ENCODE data around the gene ZNF680. TPM values are rescaled to one million over a fixed set of nuclear protein-coding genes. Genes with fewer than 3 reads are reported as not detected.
A peak's percentile ranks its signal among the peaks of the same experiment; 100 is the strongest.

ZNF680 gene
- total RNA-seq, result 5.8 and 13.8 TPM in 2 replicates

DNA sequence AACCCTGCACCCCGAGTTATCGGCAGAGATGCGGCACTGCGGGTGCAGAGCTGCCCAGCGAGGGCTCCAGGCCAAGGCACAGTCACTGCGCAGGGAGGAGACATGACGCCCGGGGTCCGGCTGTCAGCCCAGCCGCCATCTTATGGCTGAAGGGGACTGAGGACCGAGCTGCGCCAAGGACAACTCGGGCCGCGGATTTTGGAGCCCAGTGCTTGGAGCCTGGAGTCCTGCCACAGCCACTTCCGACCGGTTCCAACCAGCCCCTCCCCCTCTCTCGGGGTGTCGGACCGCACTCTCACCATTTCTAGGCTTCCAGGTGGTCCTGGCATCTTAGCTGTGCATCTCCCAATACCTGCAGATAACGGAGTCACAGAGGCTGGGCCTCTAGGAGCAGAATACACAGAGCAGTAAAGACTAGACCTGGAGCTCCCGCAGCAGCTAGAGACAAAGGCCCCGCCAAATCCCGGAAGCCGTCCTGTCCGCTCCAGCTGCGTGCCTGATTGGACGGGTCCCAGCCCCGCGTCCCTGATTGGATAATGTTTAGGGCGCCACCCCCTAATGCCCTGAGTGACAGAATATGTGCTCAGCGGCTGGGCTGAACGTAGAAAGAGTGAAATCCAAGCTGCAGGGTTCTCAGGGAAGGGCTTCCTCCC is at the start of gene ZNF680:
TSS of gene ZNF680 (minus strand) at position 446 of the 653 bp plus-strand sequence. CDS start at position 329, 117 bp downstream.
- TF ChIP-seq, protein P1, sequence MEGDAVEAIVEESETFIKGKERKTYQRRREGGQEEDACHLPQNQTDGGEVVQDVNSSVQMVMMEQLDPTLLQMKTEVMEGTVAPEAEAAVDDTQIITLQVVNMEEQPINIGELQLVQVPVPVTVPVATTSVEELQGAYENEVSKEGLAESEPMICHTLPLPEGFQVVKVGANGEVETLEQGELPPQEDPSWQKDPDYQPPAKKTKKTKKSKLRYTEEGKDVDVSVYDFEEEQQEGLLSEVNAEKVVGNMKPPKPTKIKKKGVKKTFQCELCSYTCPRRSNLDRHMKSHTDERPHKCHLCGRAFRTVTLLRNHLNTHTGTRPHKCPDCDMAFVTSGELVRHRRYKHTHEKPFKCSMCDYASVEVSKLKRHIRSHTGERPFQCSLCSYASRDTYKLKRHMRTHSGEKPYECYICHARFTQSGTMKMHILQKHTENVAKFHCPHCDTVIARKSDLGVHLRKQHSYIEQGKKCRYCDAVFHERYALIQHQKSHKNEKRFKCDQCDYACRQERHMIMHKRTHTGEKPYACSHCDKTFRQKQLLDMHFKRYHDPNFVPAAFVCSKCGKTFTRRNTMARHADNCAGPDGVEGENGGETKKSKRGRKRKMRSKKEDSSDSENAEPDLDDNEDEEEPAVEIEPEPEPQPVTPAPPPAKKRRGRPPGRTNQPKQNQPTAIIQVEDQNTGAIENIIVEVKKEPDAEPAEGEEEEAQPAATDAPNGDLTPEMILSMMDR (IDR thresholded peaks at IDR 0.05; ENCODE audit: insufficient read depth, low read depth, low read length), result no peak
- DNase-seq (ENCODE audit: low read depth), result peak; percentile 95
- H3K4me3 ChIP-seq (ENCODE audit: low read depth, low read length), result peak within 1 kb of the TSS; percentile 88

DNA sequence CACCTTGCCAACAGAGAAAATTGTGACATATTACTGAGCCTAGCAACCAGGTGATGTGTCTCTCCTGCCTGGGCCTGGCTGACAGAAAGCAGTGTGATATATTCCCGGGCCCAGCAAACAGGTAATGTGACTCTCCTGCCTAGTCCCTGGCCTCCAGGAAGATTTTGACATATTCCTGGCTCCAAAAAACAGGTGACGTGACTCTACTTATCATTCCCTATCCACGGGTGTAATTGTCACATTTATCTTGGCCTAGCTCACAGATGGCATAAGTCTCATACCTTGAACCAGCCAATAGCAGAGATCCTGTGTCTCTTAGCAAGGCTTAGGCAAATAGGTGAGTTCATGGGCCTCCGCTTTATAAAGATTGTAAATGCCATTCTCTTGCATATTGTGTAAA is 49.6 kb upstream of the ZNF680 start:
- TF ChIP-seq, protein P1 (IDR thresholded peaks at IDR 0.05; ENCODE audit: insufficient read depth, low read depth, low read length), result no peak
- DNase-seq (ENCODE audit: low read depth), result no peak
- no peak overlapping the region for H3K4me3 ChIP-seq (ENCODE audit: low read depth, low read length)

DNA sequence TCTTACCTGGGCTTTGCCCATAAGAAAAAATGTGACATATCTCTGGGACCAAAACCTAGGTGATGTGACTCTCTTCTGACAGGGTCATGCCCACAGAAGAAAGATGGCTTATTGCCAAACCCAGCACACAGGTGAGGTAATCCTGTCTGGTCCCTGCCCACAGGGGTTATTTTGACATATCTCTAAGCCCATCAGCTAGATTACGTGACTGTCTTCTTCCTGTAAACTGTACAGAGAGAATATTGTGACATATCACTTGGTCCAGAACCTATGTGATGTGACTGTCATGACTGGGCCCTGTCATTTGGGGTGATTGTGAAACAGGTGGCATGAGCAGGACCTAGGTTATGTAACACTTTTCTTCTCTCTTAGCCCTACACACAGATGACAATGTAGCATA is 48.8 kb upstream of the ZNF680 start:
- TF ChIP-seq, protein P1 (IDR thresholded peaks at IDR 0.05; ENCODE audit: insufficient read depth, low read depth, low read length), result no peak
- no peak overlapping the region for H3K4me3 ChIP-seq (ENCODE audit: low read depth, low read length)
- DNase-seq (ENCODE audit: low read depth), result no peak

DNA sequence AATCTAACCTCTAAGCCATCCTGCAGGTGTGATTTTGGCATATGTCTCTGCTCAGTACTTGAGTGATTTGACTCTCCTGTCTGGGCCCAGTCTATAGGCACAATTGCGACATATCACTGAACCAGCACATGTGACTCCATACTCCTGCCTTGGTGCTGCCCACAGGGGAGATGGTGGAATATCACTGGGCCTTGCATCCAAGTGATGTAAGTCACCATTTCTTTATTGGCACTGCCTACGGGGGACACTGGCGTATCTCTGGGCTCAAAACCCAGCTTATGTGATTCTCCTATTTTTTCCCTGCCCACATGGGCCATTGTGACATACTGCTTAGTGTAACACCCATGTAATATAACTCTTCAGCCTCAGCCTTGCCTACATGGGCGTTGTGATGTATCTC is 48.1 kb upstream of the ZNF680 start:
- no peak overlapping the region for H3K4me3 ChIP-seq (ENCODE audit: low read depth, low read length)
- TF ChIP-seq, protein P1 (IDR thresholded peaks at IDR 0.05; ENCODE audit: insufficient read depth, low read depth, low read length), result no peak
- DNase-seq (ENCODE audit: low read depth), result no peak

DNA sequence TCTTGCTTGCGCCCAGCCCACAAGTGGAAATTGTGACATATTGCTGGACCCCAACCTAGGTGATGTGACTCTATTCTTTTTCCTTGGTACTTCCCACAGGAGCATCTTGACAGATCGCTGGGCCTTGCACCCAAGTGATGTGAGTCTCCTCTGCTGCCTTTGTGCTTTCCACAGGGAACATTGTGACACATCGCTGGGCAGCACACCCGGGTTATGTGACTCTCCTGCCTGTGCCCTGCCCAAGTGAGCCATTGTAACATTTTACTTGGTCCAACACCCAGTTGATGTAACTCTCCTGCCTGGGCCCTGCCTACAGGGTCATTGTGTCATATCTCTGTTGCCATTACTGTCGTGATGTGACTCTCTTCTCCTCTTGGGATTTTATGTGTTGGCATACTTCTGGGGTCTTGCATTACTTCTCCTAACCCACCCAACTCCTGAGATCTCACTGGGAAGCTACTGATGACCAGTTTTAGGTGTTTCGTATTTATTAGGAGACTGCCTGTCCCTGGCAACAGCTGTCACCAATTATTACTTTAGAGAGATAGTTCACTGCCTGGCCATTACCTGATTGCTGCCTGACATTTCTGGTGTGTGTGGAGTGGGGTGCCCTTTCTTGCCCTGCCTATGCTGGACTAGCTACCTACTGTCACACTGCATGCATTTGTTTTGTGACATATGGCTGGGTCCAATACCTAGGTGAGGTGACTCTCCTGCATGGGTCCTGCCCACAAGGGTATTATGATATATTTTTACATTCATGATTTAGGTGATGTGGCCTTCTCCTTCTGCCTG is 45.4 kb upstream of the ZNF680 start:
- TF ChIP-seq, protein P1 (IDR thresholded peaks at IDR 0.05; ENCODE audit: insufficient read depth, low read depth, low read length), result no peak
- DNase-seq (ENCODE audit: low read depth), result no peak
- no peak overlapping the region for H3K4me3 ChIP-seq (ENCODE audit: low read depth, low read length)

DNA sequence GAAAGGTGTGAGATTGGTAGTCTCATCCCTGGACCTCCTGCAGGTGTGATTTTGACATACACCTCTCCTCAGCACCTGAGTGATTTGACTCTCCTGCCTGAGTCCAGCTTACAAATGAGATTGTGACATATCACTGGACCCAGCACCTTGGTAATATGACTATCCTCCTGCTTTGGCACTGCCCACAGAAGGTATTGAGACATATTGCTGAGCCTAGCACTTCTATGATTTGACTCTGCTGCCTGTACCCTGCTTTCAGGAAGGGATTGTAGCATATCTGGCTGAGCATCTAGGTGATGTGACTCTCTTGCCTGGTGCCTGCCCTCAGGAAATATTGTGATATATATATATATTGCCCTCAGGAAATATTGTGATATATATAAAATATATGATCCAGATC is 43.5 kb upstream of the ZNF680 start:
- H3K4me3 ChIP-seq (ENCODE audit: low read depth, low read length), result no peak overlapping the region
- DNase-seq (ENCODE audit: low read depth), result no peak
- TF ChIP-seq, protein P1 (IDR thresholded peaks at IDR 0.05; ENCODE audit: insufficient read depth, low read depth, low read length), result no peak
